WTC11 (cell line): ENCODE results near the gene SUSD4. TPM values are rescaled to one million over a fixed set of nuclear protein-coding genes. Genes with fewer than 3 reads are reported as not detected.

ENCODE experiments used
- ATAC-seq: fragments of 200-7000 bp; cut with Tn5 transposase; 2 replicates; pipeline ENCODE4 v1.10.0; 2021; ENCODE audit warnings: mild to moderate bottlenecking, moderate library complexity
- CTCF ChIA-PET: fragments of 300-600 bp; sonication (Branson Sonifier 250); formaldehyde crosslinking; loops from one replicate; lab custom pipeline; 2021; ENCODE audit warnings: antibody characterized with exemption; lab: Charles Lee
- POLR2A ChIA-PET: fragments of 350-600 bp; sonication (Branson Sonifier 250); formaldehyde crosslinking; loops from one replicate; lab custom pipeline; 2021; ENCODE audit warnings: antibody characterized with exemption; lab: Charles Lee
- DNase-seq: peaks from one replicate; pipeline ENCODE4 v3.0.0; 2021; ENCODE audit warnings: low spot score
- H3K27ac Mint-ChIP-seq: 2 replicates; pipeline ENCODE4 v1.8.0; 2021; ENCODE audit warnings: mixed read lengths
- H3K27me3 Mint-ChIP-seq: 2 replicates; pipeline ENCODE4 v1.8.0; 2021; ENCODE audit warnings: low read depth, mild to moderate bottlenecking, moderate library complexity, mixed read lengths
- H3K36me3 Mint-ChIP-seq: 2 replicates; pipeline ENCODE4 v1.8.0; 2021; ENCODE audit warnings: mixed read lengths
- H3K4me1 Mint-ChIP-seq: 2 replicates; pipeline ENCODE4 v1.8.0; 2022; ENCODE audit warnings: mixed read lengths
- H3K4me3 Mint-ChIP-seq: 2 replicates; pipeline ENCODE4 v1.8.0; 2021; ENCODE audit warnings: mild to moderate bottlenecking, moderate library complexity, mixed read lengths
- H3K9me3 Mint-ChIP-seq: 2 replicates; pipeline ENCODE4 v1.8.0; 2021; ENCODE audit warnings: mixed read lengths
- ATF1 ChIP-seq: sonication (generic); formaldehyde crosslinking; IDR thresholded peaks from 2 replicates; pipeline ENCODE4 v1.8.1; 2023; ENCODE audit warnings: mild to moderate bottlenecking, moderate library complexity, missing genetic modification reagents
- CREB1 ChIP-seq: sonication (generic); formaldehyde crosslinking; IDR thresholded peaks from 2 replicates; pipeline ENCODE4 v1.8.0; 2023; ENCODE audit warnings: mild to moderate bottlenecking, missing genetic modification reagents
- CREM ChIP-seq: sonication (generic); formaldehyde crosslinking; IDR thresholded peaks from 2 replicates; pipeline ENCODE4 v1.8.1; 2022; ENCODE audit warnings: mild to moderate bottlenecking, missing genetic modification reagents, moderate library complexity
- EMX1 ChIP-seq: fragments of 250-450 bp; sonication (Bioruptor Pico); IDR thresholded peaks from 2 replicates; pipeline ENCODE4 v1.8.0; 2021; ENCODE audit warnings: mild to moderate bottlenecking
- FOXJ3 ChIP-seq: sonication (generic); formaldehyde crosslinking; IDR thresholded peaks from 2 replicates; pipeline ENCODE4 v1.9.0; 2021; ENCODE audit warnings: missing genetic modification reagents, mild to moderate bottlenecking, borderline replicate concordance
- FOXK1 ChIP-seq: sonication (generic); formaldehyde crosslinking; IDR thresholded peaks from 2 replicates; pipeline ENCODE4 v1.8.0; 2022; ENCODE audit warnings: mild to moderate bottlenecking, moderate library complexity, missing genetic modification reagents
- FOXP1 ChIP-seq: sonication (generic); formaldehyde crosslinking; IDR thresholded peaks from 2 replicates; pipeline ENCODE4 v1.8.0; 2022; ENCODE audit warnings: missing genetic modification reagents, mild to moderate bottlenecking, moderate library complexity, borderline replicate concordance
- GABPB1 ChIP-seq: sonication (generic); formaldehyde crosslinking; IDR thresholded peaks from 2 replicates; pipeline ENCODE4 v1.8.1; 2023; ENCODE audit warnings: mild to moderate bottlenecking, missing genetic modification reagents
- JAZF1 ChIP-seq: fragments of 250-450 bp; sonication (Bioruptor Pico); IDR thresholded peaks from 2 replicates; pipeline ENCODE4 v1.9.0; 2021; ENCODE audit warnings: moderate library complexity, mild to moderate bottlenecking, inconsistent platforms
- NFATC4 ChIP-seq: fragments of 250-450 bp; sonication (Bioruptor Pico); IDR thresholded peaks from 2 replicates; pipeline ENCODE4 v1.9.0; 2021; ENCODE audit warnings: mild to moderate bottlenecking
- NR3C1 ChIP-seq: sonication (generic); formaldehyde crosslinking; conservative IDR thresholded peaks from 2 replicates; pipeline ENCODE4 v1.8.1; 2023; ENCODE audit warnings: low read depth, mild to moderate bottlenecking, missing genetic modification reagents
- TEAD4 ChIP-seq: sonication (generic); formaldehyde crosslinking; IDR thresholded peaks from 2 replicates; pipeline ENCODE4 v1.8.0; 2022; ENCODE audit warnings: mild to moderate bottlenecking, missing genetic modification reagents
- ZNF263 ChIP-seq: sonication (generic); formaldehyde crosslinking; IDR thresholded peaks from 2 replicates; pipeline ENCODE4 v1.8.1; 2022; ENCODE audit warnings: low read depth, mild to moderate bottlenecking, moderate library complexity, missing genetic modification reagents
- total RNA-seq: library from RNA; stranded (reverse); gene quantifications from 3 replicates; pipeline ENCODE4 v1.2.3, GENCODE V29; 2021
- TF ChIP-seq, protein P1 (sequence below): sonication (generic); formaldehyde crosslinking; IDR thresholded peaks from 2 replicates; pipeline ENCODE4 v1.8.0; 2023; ENCODE audit warnings: missing genetic modification reagents, mild to moderate bottlenecking, borderline replicate concordance
- TF ChIP-seq, protein P2 (sequence below): sonication (generic); formaldehyde crosslinking; IDR thresholded peaks from 2 replicates; pipeline ENCODE4 v1.8.1; 2023; ENCODE audit warnings: mild to moderate bottlenecking, missing genetic modification reagents, moderate library complexity
- TF ChIP-seq, protein P3 (sequence below): sonication (generic); formaldehyde crosslinking; IDR thresholded peaks from 2 replicates; pipeline ENCODE4 v1.8.0; 2022; ENCODE audit warnings: mild to moderate bottlenecking, missing genetic modification reagents
- TF ChIP-seq, protein P4 (sequence below): sonication (generic); formaldehyde crosslinking; IDR thresholded peaks from 2 replicates; pipeline ENCODE4 v1.8.0; 2022; ENCODE audit warnings: mild to moderate bottlenecking, missing genetic modification reagents
- TF ChIP-seq, protein P5 (sequence below): sonication (generic); formaldehyde crosslinking; IDR thresholded peaks from 2 replicates; pipeline ENCODE4 v1.8.0; 2023; ENCODE audit warnings: mild to moderate bottlenecking, missing genetic modification reagents
- TF ChIP-seq, protein P6 (sequence below): sonication (generic); formaldehyde crosslinking; IDR thresholded peaks from 2 replicates; pipeline ENCODE4 v1.8.0; 2022; ENCODE audit warnings: mild to moderate bottlenecking, missing genetic modification reagents
- TF ChIP-seq, protein P7 (sequence below): fragments of 250-450 bp; sonication (Bioruptor Pico); IDR thresholded peaks from 2 replicates; pipeline ENCODE4 v1.8.0; 2021; ENCODE audit warnings: mild to moderate bottlenecking
- TF ChIP-seq, protein P8 (sequence below): fragments of 250-450 bp; sonication (Bioruptor Pico); IDR thresholded peaks from 2 replicates; pipeline ENCODE4 v1.9.0; 2021; ENCODE audit warnings: mild to moderate bottlenecking

The SUSD4 gene
- total RNA-seq, 1 experiment from 2014 or later: 1.8 TPM

DNA sequence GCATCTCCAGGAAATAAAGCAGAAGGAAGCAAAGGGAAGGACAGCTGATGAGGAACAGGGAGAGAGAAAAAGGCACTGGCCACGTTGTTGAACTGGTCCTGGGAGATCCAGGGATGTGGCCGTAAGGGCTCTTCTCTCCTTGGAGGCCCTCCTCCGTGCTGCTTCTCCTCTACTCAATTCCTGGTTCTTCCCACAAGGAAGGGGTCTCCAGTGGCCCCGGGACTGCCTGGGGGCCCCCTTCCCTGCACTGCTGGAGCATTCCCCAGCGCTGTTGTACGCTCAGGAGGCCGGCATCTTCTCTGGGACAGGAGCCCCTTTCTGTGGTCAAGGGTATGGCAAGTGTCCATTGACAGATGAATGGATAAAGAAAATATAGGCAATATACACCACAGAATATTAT, 132.4 kb downstream of the SUSD4 start (continued):
- TF ChIP-seq FOXK1 (CRISPR knock-in tag) (no peak), CREM (CRISPR knock-in tag) (no peak), TEAD4 (CRISPR knock-in tag) (no peak), FOXJ3 (no peak), CREB1 (CRISPR knock-in tag) (no peak)
- TF ChIP-seq, protein P1, sequence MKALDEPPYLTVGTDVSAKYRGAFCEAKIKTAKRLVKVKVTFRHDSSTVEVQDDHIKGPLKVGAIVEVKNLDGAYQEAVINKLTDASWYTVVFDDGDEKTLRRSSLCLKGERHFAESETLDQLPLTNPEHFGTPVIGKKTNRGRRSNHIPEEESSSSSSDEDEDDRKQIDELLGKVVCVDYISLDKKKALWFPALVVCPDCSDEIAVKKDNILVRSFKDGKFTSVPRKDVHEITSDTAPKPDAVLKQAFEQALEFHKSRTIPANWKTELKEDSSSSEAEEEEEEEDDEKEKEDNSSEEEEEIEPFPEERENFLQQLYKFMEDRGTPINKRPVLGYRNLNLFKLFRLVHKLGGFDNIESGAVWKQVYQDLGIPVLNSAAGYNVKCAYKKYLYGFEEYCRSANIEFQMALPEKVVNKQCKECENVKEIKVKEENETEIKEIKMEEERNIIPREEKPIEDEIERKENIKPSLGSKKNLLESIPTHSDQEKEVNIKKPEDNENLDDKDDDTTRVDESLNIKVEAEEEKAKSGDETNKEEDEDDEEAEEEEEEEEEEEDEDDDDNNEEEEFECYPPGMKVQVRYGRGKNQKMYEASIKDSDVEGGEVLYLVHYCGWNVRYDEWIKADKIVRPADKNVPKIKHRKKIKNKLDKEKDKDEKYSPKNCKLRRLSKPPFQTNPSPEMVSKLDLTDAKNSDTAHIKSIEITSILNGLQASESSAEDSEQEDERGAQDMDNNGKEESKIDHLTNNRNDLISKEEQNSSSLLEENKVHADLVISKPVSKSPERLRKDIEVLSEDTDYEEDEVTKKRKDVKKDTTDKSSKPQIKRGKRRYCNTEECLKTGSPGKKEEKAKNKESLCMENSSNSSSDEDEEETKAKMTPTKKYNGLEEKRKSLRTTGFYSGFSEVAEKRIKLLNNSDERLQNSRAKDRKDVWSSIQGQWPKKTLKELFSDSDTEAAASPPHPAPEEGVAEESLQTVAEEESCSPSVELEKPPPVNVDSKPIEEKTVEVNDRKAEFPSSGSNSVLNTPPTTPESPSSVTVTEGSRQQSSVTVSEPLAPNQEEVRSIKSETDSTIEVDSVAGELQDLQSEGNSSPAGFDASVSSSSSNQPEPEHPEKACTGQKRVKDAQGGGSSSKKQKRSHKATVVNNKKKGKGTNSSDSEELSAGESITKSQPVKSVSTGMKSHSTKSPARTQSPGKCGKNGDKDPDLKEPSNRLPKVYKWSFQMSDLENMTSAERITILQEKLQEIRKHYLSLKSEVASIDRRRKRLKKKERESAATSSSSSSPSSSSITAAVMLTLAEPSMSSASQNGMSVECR (CRISPR knock-in tag): no peak
- TF ChIP-seq, protein P2, sequence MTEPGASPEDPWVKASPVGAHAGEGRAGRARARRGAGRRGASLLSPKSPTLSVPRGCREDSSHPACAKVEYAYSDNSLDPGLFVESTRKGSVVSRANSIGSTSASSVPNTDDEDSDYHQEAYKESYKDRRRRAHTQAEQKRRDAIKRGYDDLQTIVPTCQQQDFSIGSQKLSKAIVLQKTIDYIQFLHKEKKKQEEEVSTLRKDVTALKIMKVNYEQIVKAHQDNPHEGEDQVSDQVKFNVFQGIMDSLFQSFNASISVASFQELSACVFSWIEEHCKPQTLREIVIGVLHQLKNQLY: no peak
- TF ChIP-seq, protein P3, sequence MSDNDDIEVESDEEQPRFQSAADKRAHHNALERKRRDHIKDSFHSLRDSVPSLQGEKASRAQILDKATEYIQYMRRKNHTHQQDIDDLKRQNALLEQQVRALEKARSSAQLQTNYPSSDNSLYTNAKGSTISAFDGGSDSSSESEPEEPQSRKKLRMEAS: no peak
- TF ChIP-seq, protein P4, sequence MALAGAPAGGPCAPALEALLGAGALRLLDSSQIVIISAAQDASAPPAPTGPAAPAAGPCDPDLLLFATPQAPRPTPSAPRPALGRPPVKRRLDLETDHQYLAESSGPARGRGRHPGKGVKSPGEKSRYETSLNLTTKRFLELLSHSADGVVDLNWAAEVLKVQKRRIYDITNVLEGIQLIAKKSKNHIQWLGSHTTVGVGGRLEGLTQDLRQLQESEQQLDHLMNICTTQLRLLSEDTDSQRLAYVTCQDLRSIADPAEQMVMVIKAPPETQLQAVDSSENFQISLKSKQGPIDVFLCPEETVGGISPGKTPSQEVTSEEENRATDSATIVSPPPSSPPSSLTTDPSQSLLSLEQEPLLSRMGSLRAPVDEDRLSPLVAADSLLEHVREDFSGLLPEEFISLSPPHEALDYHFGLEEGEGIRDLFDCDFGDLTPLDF: no peak
- TF ChIP-seq, protein P5, sequence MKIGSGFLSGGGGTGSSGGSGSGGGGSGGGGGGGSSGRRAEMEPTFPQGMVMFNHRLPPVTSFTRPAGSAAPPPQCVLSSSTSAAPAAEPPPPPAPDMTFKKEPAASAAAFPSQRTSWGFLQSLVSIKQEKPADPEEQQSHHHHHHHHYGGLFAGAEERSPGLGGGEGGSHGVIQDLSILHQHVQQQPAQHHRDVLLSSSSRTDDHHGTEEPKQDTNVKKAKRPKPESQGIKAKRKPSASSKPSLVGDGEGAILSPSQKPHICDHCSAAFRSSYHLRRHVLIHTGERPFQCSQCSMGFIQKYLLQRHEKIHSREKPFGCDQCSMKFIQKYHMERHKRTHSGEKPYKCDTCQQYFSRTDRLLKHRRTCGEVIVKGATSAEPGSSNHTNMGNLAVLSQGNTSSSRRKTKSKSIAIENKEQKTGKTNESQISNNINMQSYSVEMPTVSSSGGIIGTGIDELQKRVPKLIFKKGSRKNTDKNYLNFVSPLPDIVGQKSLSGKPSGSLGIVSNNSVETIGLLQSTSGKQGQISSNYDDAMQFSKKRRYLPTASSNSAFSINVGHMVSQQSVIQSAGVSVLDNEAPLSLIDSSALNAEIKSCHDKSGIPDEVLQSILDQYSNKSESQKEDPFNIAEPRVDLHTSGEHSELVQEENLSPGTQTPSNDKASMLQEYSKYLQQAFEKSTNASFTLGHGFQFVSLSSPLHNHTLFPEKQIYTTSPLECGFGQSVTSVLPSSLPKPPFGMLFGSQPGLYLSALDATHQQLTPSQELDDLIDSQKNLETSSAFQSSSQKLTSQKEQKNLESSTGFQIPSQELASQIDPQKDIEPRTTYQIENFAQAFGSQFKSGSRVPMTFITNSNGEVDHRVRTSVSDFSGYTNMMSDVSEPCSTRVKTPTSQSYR (CRISPR knock-in tag): no peak

DNA sequence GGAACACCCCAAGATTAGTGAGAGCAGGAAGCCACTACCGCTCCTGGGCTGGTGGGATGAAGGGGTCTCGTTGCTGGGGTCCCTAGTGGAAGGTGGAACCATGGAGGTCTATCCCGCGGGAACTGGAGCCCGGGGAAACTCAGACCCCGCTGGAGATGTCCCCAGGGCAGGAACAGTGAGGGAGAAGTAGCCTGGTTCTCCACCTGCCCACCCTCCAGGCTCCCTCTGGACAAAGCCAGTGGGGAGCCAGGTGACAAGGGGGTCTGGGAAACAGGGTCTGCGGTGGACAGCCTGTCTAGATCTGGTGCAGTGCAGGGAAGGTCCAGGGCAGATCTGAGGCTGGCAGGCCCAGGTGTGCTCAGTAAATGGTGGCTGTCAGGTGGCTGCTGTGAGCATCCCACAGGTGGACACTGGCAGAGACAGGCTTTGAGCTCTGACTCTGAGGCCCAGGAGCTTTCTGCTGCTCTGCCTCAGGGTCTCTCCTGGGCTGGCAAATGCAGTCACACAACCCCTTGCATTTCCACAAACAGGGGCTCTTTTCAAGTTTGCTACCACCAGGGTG, 132.9 kb downstream of the SUSD4 start:
- Mint-ChIP-seq H3K9me3 (peaks cover 2% of the 10 kb centered on the region; the same call in 1 of the 2 replicates), H3K36me3 (no peaks in the 10 kb centered on the region), H3K4me1 (no peaks in the 10 kb centered on the region), H3K27me3 (no peaks in the 10 kb centered on the region), H3K4me3 (no peak overlapping the region), H3K27ac (no peak overlapping the region)
- ChIA-PET POLR2A (no interaction called here), CTCF (interaction anchor here (0.5 to 1.1 kb wide), 2 partner anchors 97 to 133 kb away, joined by 3 read pairs; partner anchors contain the start of gene SUSD4)
- DNase-seq (no peak), ATAC-seq (no peak)
- TF ChIP-seq, protein P6, sequence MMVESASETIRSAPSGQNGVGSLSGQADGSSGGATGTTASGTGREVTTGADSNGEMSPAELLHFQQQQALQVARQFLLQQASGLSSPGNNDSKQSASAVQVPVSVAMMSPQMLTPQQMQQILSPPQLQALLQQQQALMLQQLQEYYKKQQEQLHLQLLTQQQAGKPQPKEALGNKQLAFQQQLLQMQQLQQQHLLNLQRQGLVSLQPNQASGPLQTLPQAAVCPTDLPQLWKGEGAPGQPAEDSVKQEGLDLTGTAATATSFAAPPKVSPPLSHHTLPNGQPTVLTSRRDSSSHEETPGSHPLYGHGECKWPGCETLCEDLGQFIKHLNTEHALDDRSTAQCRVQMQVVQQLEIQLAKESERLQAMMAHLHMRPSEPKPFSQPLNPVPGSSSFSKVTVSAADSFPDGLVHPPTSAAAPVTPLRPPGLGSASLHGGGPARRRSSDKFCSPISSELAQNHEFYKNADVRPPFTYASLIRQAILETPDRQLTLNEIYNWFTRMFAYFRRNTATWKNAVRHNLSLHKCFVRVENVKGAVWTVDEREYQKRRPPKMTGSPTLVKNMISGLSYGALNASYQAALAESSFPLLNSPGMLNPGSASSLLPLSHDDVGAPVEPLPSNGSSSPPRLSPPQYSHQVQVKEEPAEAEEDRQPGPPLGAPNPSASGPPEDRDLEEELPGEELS (CRISPR knock-in tag): no peak
- TF ChIP-seq, protein P7, sequence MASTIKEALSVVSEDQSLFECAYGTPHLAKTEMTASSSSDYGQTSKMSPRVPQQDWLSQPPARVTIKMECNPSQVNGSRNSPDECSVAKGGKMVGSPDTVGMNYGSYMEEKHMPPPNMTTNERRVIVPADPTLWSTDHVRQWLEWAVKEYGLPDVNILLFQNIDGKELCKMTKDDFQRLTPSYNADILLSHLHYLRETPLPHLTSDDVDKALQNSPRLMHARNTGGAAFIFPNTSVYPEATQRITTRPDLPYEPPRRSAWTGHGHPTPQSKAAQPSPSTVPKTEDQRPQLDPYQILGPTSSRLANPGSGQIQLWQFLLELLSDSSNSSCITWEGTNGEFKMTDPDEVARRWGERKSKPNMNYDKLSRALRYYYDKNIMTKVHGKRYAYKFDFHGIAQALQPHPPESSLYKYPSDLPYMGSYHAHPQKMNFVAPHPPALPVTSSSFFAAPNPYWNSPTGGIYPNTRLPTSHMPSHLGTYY (CRISPR knock-in tag): no peak
- TF ChIP-seq, protein P8, sequence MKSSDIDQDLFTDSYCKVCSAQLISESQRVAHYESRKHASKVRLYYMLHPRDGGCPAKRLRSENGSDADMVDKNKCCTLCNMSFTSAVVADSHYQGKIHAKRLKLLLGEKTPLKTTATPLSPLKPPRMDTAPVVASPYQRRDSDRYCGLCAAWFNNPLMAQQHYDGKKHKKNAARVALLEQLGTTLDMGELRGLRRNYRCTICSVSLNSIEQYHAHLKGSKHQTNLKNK (CRISPR knock-in tag): no peak
- TF ChIP-seq NFATC4 (CRISPR knock-in tag): no peak
- TF ChIP-seq EMX1 (CRISPR knock-in tag): no peak
- no peak for TF ChIP-seq ZNF263
- no peak for TF ChIP-seq ATF1
- no peak for TF ChIP-seq FOXP1
- no peak for TF ChIP-seq GABPB1
- TF ChIP-seq JAZF1 (CRISPR knock-in tag): no peak
- no peak for TF ChIP-seq NR3C1 (CRISPR knock-in tag)
